PC-3 (cell line): Measurements from ENCODE around the gene CIB4. TPM values are rescaled to one million over a fixed set of nuclear protein-coding genes. Genes with fewer than 3 reads are reported as not detected.
"Not testable (repeated sequence)": the region's sequence is repeated elsewhere in the genome, so short reads cannot be mapped to it uniquely, and the experiment has no call there.

Experiments
- ATAC-seq: fragments of 200-7000 bp; cut with Tn5 transposase; 2 replicates; pipeline ENCODE4 v1.9.1; 2020; ENCODE audit warnings: mild to moderate bottlenecking, moderate library complexity
- BruUV-seq: library from RNA; stranded (reverse); fragments of 400-500 nt; replicated peaks from 2 replicates; lab custom pipeline; 2021; lab: Mats Ljungman, UMichigan
- CTCF ChIA-PET: fragments of 300-600 bp; sonication (Branson Sonifier 250); formaldehyde crosslinking; loops from one replicate; lab custom pipeline; 2022; ENCODE audit warnings: antibody characterized with exemption; lab: Charles Lee
- POLR2A ChIA-PET: fragments of 300-600 bp; sonication (Branson Sonifier 250); formaldehyde crosslinking; loops from one replicate; lab custom pipeline; 2022; ENCODE audit warnings: antibody characterized with exemption; ENCODE audit not compliant: unreplicated experiment; lab: Charles Lee
- DNase-seq: peaks from one replicate; pipeline ENCODE4 v3.0.0-alpha.2; 2015
- H2AFZ ChIP-seq: fragments of 300-600 bp; sonication (generic); 2 replicates; pipeline ENCODE4 v1.6.0; 2016; ENCODE audit warnings: antibody characterized with exemption, low read length
- H3F3A ChIP-seq: fragments of 300-600 bp; sonication (generic); one replicate; pipeline ENCODE4 v1.6.0; 2017; ENCODE audit warnings: antibody characterized with exemption, low read length, control low read depth, mild to moderate bottlenecking; ENCODE audit not compliant: unreplicated experiment
- H3K27ac ChIP-seq: fragments of 300-600 bp; sonication (generic); 2 replicates; pipeline ENCODE4 v1.5.1; 2016; ENCODE audit warnings: mild to moderate bottlenecking, low read length
- H3K27me3 ChIP-seq: fragments of 300-600 bp; sonication (generic); 2 replicates; pipeline ENCODE4 v1.6.1; 2016; ENCODE audit warnings: low read length, mixed read lengths
- H3K36me3 ChIP-seq: fragments of 300-600 bp; sonication (generic); 2 replicates; pipeline ENCODE4 v1.6.1; 2016; ENCODE audit warnings: low read depth, mixed run types, low read length, mixed read lengths
- H3K4me1 ChIP-seq: fragments of 300-600 bp; sonication (generic); 2 replicates; pipeline ENCODE4 v1.5.1; 2016; ENCODE audit warnings: low read length; ENCODE audit not compliant: insufficient read depth
- H3K4me2 ChIP-seq: fragments of 300-600 bp; sonication (generic); 2 replicates; pipeline ENCODE4 v1.6.0; 2016; ENCODE audit warnings: low read length
- H3K4me3 ChIP-seq: fragments of 300-600 bp; sonication (generic); 2 replicates; pipeline ENCODE4 v1.5.1; 2016; ENCODE audit warnings: mild to moderate bottlenecking, low read length, mixed read lengths
- H3K79me2 ChIP-seq: fragments of 300-600 bp; sonication (generic); 2 replicates; pipeline ENCODE4 v1.6.1; 2017; ENCODE audit warnings: low read length, mixed read lengths
- H3K9ac ChIP-seq: fragments of 300-600 bp; sonication (generic); 2 replicates; pipeline ENCODE4 v1.6.0; 2016; ENCODE audit warnings: mild to moderate bottlenecking, low read length
- H3K9me2 ChIP-seq: fragments of 300-600 bp; sonication (generic); replicated peaks from 2 replicates; pipeline ENCODE4 v1.6.1; 2016; ENCODE audit warnings: mixed run types, low read length, mixed read lengths
- H3K9me3 ChIP-seq: fragments of 300-600 bp; sonication (generic); 2 replicates; pipeline ENCODE4 v1.6.1; 2016; ENCODE audit warnings: low read length, mixed read lengths
- H4K20me1 ChIP-seq: fragments of 300-600 bp; sonication (generic); 2 replicates; pipeline ENCODE4 v1.6.1; 2016; ENCODE audit warnings: low read length, mixed read lengths
- CTCF ChIP-seq: fragments of 300-600 bp; sonication (generic); conservative IDR thresholded peaks from 2 replicates; pipeline ENCODE4 v1.5.1; 2017; ENCODE audit warnings: antibody characterized with exemption, low read depth, mild to moderate bottlenecking, low read length
- EZH2 ChIP-seq: fragments of 300-600 bp; sonication (generic); IDR thresholded peaks from one replicate; pipeline ENCODE4 v1.6.1; 2017; ENCODE audit warnings: antibody characterized with exemption, mild to moderate bottlenecking, low read length; ENCODE audit not compliant: unreplicated experiment
- EZH2phosphoT487 ChIP-seq: fragments of 300-600 bp; sonication (generic); IDR thresholded peaks from 2 replicates; pipeline ENCODE4 v1.6.1; 2018; ENCODE audit warnings: mild to moderate bottlenecking, antibody characterized with exemption, low read length, borderline replicate concordance
- intact Hi-C: fragments of 100-400 bp; cut with micrococcal nuclease; formaldehyde crosslinking; loops from 2 replicates; pipeline ENCODE4 v1.9.0; 2023
- total RNA-seq: library from RNA; depleted of rRNA; stranded (reverse); fragments of >200 nt; gene quantifications from 2 replicates; pipeline ENCODE4 v1.2.3, GENCODE V29; 2014

CIB4 gene
- total RNA-seq, 1 experiment from 2014 or later: not detected

- Histone ChIP-seq H3K4me1 (no peaks in the 10 kb centered on the region), H2AFZ (no peak overlapping the region), H4K20me1 (no peaks in the 10 kb centered on the region), H3K79me2 (no peaks in the 10 kb centered on the region), H3K9me3 (0 out of 2 replicates have a peak, but pooled peaks cover 12% of the 10 kb centered on the region), H3K9ac (no peak overlapping the region), H3F3A (no peaks in the 10 kb centered on the region), H3K36me3 (no peaks in the 10 kb centered on the region), H3K4me3 (no peak overlapping the region), H3K4me2 (no peak overlapping the region), H3K27me3 (peaks cover 32% of the 10 kb centered on the region), H3K27ac (no peak overlapping the region), H3K9me2 (no peaks in the 10 kb centered on the region)
- no TSS peak for BruUV-seq
- intact Hi-C loops: no loop called here
- POLR2A ChIA-PET: no interaction called here
- CTCF ChIA-PET: no interaction called here
- TF ChIP-seq EZH2: no peak
- TF ChIP-seq CTCF: no peak
- TF ChIP-seq EZH2phosphoT487: no peak
- no peak for ATAC-seq
- DNase-seq: no peak
Observed at GRCh38 chr2:26658691-26659346, 17.7 kb upstream of the CIB4 start.

GRCh38 chr2:26657265-26657664, 16.1 kb upstream of the CIB4 start:
- DNase-seq (no peak), ATAC-seq (no peak)
- Histone ChIP-seq H3K36me3 (no peaks in the 10 kb centered on the region), H3K9ac (no peak overlapping the region), H3K4me1 (no peaks in the 10 kb centered on the region), H3K9me2 (no peaks in the 10 kb centered on the region), H4K20me1 (no peaks in the 10 kb centered on the region), H3K9me3 (0 out of 2 replicates have a peak, but pooled peaks cover 7% of the 10 kb centered on the region), H3K79me2 (no peaks in the 10 kb centered on the region), H3K27ac (no peak overlapping the region), H3K4me2 (no peak overlapping the region), H2AFZ (no peak overlapping the region), H3F3A (no peaks in the 10 kb centered on the region), H3K27me3 (peaks cover 24% of the 10 kb centered on the region), H3K4me3 (no peak overlapping the region)
- ChIA-PET CTCF (no interaction called here), POLR2A (no interaction called here)
- no TSS peak for BruUV-seq
- TF ChIP-seq EZH2phosphoT487 (no peak), EZH2 (no peak), CTCF (no peak)
- intact Hi-C loops: no loop called here

GRCh38 chr2:26655611-26656195, 14.5 kb upstream of the CIB4 start:
- Histone ChIP-seq H4K20me1 (no peaks in the 10 kb centered on the region), H3K79me2 (no peaks in the 10 kb centered on the region), H3K9ac (no peak overlapping the region), H3K27ac (no peak overlapping the region), H3K9me2 (no peaks in the 10 kb centered on the region), H3K4me1 (no peaks in the 10 kb centered on the region), H3K4me3 (no peak overlapping the region), H3K36me3 (no peaks in the 10 kb centered on the region), H2AFZ (no peak overlapping the region), H3K9me3 (0 out of 2 replicates have a peak, but pooled peaks cover 7% of the 10 kb centered on the region), H3K27me3 (peaks cover 34% of the 10 kb centered on the region), H3K4me2 (no peak overlapping the region), H3F3A (no peaks in the 10 kb centered on the region)
- ChIA-PET POLR2A (no interaction called here), CTCF (no interaction called here)
- intact Hi-C loops: no loop called here
- DNase-seq: no peak
- BruUV-seq: no TSS peak
- ATAC-seq: no peak
- no peak for TF ChIP-seq CTCF
- no peak for TF ChIP-seq EZH2phosphoT487
- no peak for TF ChIP-seq EZH2

- H2AFZ ChIP-seq, BruUV-seq, H4K20me1 ChIP-seq, H3K4me3 ChIP-seq, ATAC-seq, H3K27ac ChIP-seq, H3F3A ChIP-seq, DNase-seq, H3K9ac ChIP-seq, POLR2A ChIA-PET, H3K4me1 ChIP-seq, H3K79me2 ChIP-seq, H3K36me3 ChIP-seq, H3K9me3 ChIP-seq, H3K9me2 ChIP-seq, H3K4me2 ChIP-seq, intact Hi-C loops, CTCF ChIA-PET: not testable (repeated sequence)
- peaks cover 36% of the 10 kb centered on the region for H3K27me3 ChIP-seq
Observed at GRCh38 chr2:26655120-26655519, 14.0 kb upstream of the CIB4 start.
